ENCODE data around the gene PAIP2.

Gene PAIP2

GRCh38 chr5:139378101-139378825 lies 36.6 kb downstream of the PAIP2 start:
- TF ChIP-seq CTCF (IDR thresholded peaks at IDR 0.05; ENCODE audit: control insufficient read depth, insufficient read depth, low read depth, low read length, missing control alignments) = no peak
- no peak for DNase-seq (ENCODE audit: low read depth)
- H3K4me3 ChIP-seq (ENCODE audit: control insufficient read depth, low read depth, low read length) = no peak overlapping the region

GRCh38 chr5:139378941-139379361 lies 37.3 kb downstream of the PAIP2 start:
- H3K4me3 ChIP-seq (ENCODE audit: control insufficient read depth, low read depth, low read length) = no peak overlapping the region
- DNase-seq (ENCODE audit: low read depth) = no peak
- no peak for TF ChIP-seq CTCF (IDR thresholded peaks at IDR 0.05; ENCODE audit: control insufficient read depth, insufficient read depth, low read depth, low read length, missing control alignments)

GRCh38 chr5:139379626-139380449 lies 38.2 kb downstream of the PAIP2 start:
- no peak for TF ChIP-seq CTCF (IDR thresholded peaks at IDR 0.05; ENCODE audit: control insufficient read depth, insufficient read depth, low read depth, low read length, missing control alignments)
- no peak for DNase-seq (ENCODE audit: low read depth)
- H3K4me3 ChIP-seq (ENCODE audit: control insufficient read depth, low read depth, low read length) = no peak overlapping the region

GRCh38 chr5:139381837-139382761 lies 40.4 kb downstream of the PAIP2 start:
- no peak overlapping the region for H3K4me3 ChIP-seq (ENCODE audit: control insufficient read depth, low read depth, low read length)
- no peak for DNase-seq (ENCODE audit: low read depth)
- TF ChIP-seq CTCF (IDR thresholded peaks at IDR 0.05; ENCODE audit: control insufficient read depth, insufficient read depth, low read depth, low read length, missing control alignments) = no peak

- DNase-seq (ENCODE audit: low read depth) = no peak
- no peak overlapping the region for H3K4me3 ChIP-seq (ENCODE audit: control insufficient read depth, low read depth, low read length)
- no peak for TF ChIP-seq CTCF (IDR thresholded peaks at IDR 0.05; ENCODE audit: control insufficient read depth, insufficient read depth, low read depth, low read length, missing control alignments)
These were observed 41.2 kb downstream of the PAIP2 start for GRCh38 chr5:139382807-139383206.

All from AG09309 (cell line).